Neural progenitor cell (in vitro differentiated cells): Measurements from ENCODE around the gene RNF38.

Experiments used
- EZH2 ChIP-seq: fragments of 200-600 bp; sonication (generic); IDR thresholded peaks from 2 replicates; pipeline ENCODE4 v1.6.1; 2017; ENCODE audit warnings: antibody characterized with exemption, mild to moderate bottlenecking, moderate library complexity
- TF ChIP-seq, protein P1 (sequence below): fragments of 200-600 bp; sonication (generic); IDR thresholded peaks from 2 replicates; pipeline ENCODE4 v1.5.1; 2017; ENCODE audit warnings: antibody characterized with exemption, mild to moderate bottlenecking

DNA sequence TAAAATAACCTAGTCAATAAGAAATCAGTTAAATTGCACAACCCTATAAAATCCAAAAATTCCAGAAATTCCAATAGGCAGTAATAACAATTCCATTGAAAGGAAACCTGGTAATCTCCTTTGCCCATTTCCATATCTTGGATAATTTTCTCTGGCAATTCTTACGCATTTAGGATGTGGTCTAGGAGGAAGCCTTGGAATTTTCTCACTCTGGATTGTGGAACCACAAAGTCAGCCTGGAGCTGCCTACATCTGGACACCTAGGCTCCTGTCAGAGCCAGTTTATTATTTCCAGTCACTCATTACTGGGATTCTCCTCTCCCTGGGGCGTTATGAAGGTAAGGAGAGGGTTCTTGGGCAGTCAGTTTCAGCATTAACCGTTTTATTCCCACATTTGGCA lies 101.5 kb downstream of the RNF38 start:
- TF ChIP-seq EZH2, result no peak
- TF ChIP-seq, protein P1, sequence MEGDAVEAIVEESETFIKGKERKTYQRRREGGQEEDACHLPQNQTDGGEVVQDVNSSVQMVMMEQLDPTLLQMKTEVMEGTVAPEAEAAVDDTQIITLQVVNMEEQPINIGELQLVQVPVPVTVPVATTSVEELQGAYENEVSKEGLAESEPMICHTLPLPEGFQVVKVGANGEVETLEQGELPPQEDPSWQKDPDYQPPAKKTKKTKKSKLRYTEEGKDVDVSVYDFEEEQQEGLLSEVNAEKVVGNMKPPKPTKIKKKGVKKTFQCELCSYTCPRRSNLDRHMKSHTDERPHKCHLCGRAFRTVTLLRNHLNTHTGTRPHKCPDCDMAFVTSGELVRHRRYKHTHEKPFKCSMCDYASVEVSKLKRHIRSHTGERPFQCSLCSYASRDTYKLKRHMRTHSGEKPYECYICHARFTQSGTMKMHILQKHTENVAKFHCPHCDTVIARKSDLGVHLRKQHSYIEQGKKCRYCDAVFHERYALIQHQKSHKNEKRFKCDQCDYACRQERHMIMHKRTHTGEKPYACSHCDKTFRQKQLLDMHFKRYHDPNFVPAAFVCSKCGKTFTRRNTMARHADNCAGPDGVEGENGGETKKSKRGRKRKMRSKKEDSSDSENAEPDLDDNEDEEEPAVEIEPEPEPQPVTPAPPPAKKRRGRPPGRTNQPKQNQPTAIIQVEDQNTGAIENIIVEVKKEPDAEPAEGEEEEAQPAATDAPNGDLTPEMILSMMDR, result no peak
